GM12891 (cell line): ENCODE data around the gene OPN1LW.
"Not testable (repeated sequence)": the region's sequence is repeated elsewhere in the genome, so short reads cannot be mapped to it uniquely, and the experiment has no call there.

ENCODE experiments used
- DNase-seq: peaks from one replicate; pipeline ENCODE4 v3.0.0; 2011; ENCODE audit warnings: low spot score; ENCODE audit not compliant: insufficient read length
- FAIRE-seq: peaks from 2 replicates; lab custom pipeline; 2011; peaks lifted over from hg19 to GRCh38; lab: Jason Lieb, UNC

The OPN1LW gene

DNA sequence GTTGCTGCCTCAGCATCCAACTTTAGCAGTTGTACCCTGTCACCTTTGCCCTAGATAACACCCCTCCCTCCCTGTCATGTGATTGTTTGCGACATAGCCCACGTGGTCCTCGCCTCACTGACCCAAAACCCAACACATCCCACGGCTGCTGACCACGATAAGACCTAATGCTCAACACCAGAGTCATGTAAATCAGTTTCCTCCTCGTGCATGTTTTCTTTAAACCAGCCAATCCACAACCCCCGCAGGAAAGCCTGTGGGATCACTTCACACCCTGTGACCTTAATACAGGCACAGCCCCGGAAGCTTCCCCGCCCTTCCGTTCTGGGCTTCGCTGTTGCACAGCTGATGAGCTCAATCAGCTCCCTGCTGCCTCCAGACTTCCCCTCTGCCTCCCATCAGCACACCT, 28.5 kb downstream of the OPN1LW start:
- FAIRE-seq, DNase-seq: not testable (repeated sequence)

DNA sequence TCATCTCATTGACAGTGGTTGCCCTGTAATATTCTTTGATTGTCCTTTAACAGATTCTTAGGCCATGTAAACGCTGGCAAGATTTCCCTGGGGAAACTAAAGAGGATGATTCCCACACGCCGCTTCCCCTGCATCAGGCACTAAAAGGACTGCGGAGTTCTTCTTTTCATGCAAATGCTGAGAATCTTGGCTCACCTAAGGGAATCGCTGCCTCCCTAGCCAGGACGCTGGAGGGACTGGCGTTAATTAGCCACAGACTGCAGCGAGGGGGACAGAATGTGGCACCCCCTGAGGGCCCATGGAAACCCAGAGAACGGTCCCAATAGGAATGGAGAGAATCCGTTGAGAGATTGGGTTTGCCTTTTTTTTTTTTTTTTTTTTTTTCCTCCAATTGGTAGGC, 30.3 kb downstream of the OPN1LW start:
- DNase-seq, FAIRE-seq: not testable (repeated sequence)

- not testable (repeated sequence) for FAIRE-seq, DNase-seq
Measured at GRCh38 chrX:154182296-154182695, 38.3 kb downstream of the OPN1LW start, which contains the start of gene OPN1MW. Gene OPN1MW (plus strand): TSS chrX:154182596. CDS start chrX:154182678, 82 bp downstream.

GRCh38 chrX:154183794-154184193, 39.8 kb downstream of the OPN1LW start:
- not testable (repeated sequence) for FAIRE-seq, DNase-seq

- FAIRE-seq: not testable (repeated sequence)
Measured at GRCh38 chrX:154192846-154193245, 48.8 kb downstream of the OPN1LW start.

GRCh38 chrX:154194316-154194715, 50.3 kb downstream of the OPN1LW start:
- not testable (repeated sequence) for FAIRE-seq

More at GRCh38 chrX:154192846-154193245, 48.8 kb downstream of the OPN1LW start:
- not testable (repeated sequence) for DNase-seq

GRCh38 chrX:154196466-154196865, 52.4 kb downstream of the OPN1LW start:
- FAIRE-seq, DNase-seq: not testable (repeated sequence)

More at GRCh38 chrX:154194316-154194715, 50.3 kb downstream of the OPN1LW start:
- not testable (repeated sequence) for DNase-seq
